ENCODE data around the gene RNF114.
"Not testable (repeated sequence)": the region's sequence is repeated elsewhere in the genome, so short reads cannot be mapped to it uniquely, and the experiment has no call there.

RNF114 gene, protein sequence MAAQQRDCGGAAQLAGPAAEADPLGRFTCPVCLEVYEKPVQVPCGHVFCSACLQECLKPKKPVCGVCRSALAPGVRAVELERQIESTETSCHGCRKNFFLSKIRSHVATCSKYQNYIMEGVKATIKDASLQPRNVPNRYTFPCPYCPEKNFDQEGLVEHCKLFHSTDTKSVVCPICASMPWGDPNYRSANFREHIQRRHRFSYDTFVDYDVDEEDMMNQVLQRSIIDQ

DNA sequence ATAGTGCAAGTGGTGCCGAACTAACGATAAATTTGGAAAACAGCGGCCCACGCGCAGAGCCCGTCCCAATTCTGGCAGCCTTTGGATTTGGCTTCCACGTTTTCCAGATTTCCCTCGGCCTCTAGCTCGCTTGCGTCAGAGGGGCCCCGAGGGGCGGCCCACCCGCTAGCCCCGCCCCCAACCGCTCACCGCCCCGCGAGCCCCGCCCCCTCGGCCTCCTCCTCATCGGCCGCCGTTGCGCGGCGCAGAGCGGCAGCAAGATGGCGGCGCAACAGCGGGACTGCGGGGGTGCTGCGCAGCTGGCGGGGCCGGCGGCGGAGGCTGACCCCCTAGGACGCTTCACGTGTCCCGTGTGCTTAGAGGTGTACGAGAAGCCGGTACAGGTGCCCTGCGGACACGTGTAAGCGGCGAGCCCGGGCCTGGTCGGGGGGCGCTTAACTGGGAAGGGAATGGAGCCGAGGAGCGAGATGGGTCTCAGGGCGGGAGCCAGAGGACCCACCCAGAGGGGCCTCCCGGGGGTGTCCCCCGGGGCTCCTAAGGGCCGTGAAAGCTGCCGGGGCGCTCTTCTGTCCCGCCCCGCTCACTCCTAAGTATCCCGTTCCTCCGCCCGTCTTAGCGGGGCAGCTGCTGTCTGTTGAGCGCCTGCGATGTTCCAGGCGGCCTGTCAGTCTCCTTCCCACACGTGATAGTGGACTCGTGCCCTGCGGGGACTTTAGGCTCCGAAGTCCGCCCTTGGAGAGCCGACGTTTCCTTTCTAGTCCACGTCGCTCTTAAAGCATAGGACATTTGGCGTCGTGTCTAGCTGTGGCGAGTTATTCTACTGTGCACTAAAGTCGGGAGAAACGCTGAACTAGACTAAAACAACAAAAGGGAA, at the start of gene RNF114:
Gene RNF114 (plus strand): TSS at position 245 of the 874 bp plus-strand sequence. CDS start 16 bp downstream, at position 261.
- peak; percentile 93 for DNase-seq (ENCODE audit: low spot score)

DNA sequence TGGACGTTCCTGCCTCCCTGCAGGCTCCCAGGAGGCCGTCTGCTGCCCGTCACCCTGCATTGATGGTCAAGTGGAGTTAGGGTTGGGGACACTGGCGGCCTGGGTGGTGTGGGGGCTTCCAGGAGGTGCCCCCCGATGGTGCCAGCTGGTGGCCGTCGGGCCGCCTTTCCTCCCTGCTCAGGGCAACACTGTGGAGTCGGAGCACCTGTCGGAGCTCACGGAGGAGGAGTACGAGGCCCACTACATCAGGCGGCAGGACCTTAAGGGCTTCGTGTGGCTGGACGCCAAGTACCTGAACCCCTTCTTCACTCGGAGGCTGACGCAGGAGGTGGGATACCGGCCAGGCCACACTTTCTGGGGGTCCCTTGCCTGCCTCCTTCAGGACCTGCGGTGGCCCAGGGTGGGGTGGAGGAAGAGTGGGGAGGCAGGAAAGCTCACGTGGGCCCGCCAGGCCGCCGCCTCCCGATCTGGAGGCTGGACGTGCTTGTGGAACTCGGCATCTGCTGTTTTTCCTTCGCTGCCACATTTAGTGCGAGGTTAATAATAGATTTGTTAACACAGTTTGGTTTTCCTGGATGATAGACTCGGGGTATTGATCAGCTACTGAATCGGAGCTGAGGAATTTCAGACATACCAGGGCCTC, 49.5 kb upstream of the RNF114 start:
- no peak for DNase-seq (ENCODE audit: low spot score)

DNA sequence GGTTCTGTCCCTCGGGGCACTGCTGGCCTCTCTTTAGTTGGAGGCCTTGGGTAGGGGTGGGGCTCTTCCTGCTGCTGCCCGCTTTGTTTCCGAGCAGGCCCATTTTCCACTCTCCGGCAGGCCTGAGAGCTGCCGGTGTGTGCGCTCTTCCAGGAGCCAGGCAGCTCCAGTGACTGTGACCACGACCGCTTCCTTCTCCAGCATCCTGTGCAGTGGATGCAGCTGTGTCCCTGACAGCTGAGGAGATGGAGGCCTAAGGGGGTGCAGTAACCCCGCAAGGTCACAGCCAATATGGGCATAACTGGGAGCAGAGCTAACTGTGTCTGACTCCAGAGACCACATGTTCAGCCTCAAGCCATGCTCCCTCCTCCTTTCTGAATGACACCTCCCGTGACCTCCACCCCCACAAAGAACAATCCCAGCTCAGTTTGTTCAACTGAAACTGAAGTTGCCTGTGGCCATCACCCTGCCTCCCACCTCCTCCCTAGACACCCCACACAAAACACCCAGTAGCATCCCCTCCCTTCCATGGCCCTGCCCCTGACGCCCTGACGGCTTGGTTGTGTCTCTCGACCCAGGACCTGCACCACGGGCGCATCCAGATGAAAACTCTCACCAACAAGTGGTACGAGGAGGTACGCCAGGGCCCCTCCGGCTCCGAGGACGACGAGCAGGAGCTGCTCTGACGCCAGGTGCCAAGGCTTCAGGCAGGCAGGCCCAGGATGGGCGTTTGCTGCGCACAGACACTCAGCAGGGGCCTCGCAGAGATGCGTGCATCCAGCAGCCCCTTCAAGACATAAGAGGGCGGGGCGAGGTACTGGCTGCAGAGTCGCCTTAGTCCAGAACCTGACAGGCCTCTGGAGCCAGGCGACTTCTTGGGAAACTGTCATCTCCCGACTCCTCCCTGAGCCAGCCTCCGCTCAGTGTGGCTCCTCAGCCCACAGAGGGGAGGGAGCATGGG, 48.7 kb upstream of the RNF114 start:
- no peak for DNase-seq (ENCODE audit: low spot score)

DNA sequence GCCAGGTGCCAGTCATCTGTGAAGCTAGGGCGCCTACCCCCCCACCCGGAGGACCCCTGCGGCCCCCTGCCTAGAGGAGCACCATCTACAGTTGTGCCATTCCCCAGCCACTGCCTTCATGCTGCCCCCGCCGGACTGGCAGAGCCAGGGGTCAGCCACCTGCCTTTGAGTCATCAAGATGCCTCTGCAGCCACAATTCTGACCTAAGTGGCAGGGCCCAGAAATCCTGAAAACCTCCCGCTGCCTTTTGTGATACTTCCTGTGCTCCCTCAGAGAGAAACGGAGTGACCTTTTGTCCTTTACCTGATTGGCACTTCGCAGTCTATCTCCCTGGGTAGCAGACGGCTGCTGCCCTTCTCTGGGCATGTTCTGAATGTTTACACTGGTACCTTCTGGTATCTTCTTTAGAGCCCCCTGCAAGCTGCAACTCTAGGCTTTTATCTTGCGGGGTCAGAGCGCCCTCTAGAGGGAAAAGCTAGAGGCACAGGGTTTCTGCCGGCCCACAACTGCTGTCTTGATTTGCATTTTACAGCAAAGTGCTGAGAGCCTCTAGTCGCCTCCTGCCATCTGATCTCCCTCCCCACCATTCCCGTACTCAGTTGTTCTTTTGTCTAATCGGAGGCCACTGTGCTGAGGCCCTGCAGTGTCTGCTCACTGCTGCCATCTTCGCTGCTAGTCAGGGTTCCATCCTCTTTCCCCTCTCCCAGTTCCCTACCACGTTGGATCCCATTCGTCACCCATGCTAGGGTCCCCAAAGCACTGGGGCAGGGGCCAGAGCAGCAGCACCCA, 47.8 kb upstream of the RNF114 start:
- DNase-seq (ENCODE audit: low spot score): peak; percentile 25

DNA sequence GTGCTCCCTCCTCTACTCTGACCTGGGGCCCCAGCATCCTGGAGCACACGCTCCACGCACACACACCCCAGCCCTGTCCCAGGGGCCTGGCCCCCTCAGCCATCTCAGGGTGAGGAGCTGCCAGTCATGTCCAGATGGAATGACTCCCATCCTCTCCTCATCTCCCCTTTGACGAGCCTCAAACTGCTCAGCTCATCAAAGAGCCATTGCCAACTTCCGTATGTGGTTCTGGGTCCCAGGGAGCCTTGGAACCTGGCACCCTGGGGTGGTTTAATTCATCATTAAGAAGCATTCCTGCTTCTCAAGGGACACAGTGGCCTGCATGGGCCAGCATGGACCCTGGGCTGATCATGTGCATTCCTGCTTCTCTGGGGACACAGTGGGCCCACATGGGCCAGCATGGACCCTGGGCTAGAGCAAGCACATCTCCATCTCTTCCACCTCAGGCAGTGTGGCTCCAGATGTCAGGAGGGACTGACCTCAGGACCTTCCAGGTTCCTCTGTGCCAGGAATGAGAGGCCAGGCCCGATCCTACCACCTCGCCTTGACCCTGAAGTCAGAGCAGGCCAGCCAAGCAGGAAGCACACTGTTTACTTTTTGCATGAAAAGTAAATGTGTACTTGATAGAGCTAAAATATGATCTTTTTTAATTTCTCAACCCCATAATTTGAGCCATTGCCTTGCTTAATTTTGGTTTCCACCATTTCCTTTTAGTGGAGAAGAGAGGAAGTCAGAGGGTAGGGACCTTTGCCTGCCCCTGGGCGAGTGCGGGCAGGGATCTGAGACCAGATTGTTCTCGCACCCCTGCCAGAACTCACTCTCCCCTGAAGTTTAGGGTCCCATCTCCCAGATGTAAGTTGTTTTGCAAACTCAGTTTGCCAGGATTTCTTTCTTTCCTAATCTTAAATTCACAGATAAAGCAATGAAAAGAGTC, 46.9 kb upstream of the RNF114 start:
- no peak for DNase-seq (ENCODE audit: low spot score)

DNA sequence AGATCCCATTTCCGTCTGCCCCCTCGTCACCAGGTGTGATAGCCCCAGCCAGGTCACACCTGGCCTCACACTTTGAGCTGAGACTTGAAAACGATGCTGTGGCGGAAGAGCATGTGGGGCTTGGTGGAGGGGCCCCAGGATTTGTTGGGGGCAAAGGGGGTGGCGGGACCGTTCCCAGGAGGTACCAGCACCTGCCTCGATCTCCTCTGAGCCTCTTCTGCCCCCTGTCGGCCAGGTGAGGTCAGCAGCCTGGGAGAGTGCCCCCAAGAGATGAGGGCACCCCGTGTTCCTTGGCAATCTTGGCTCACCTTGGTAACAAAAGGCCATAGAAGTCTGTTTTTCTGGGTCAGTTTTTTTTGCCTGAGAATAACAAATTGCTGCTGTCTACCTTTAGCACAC, 46.3 kb upstream of the RNF114 start:
- no peak for DNase-seq (ENCODE audit: low spot score)

DNA sequence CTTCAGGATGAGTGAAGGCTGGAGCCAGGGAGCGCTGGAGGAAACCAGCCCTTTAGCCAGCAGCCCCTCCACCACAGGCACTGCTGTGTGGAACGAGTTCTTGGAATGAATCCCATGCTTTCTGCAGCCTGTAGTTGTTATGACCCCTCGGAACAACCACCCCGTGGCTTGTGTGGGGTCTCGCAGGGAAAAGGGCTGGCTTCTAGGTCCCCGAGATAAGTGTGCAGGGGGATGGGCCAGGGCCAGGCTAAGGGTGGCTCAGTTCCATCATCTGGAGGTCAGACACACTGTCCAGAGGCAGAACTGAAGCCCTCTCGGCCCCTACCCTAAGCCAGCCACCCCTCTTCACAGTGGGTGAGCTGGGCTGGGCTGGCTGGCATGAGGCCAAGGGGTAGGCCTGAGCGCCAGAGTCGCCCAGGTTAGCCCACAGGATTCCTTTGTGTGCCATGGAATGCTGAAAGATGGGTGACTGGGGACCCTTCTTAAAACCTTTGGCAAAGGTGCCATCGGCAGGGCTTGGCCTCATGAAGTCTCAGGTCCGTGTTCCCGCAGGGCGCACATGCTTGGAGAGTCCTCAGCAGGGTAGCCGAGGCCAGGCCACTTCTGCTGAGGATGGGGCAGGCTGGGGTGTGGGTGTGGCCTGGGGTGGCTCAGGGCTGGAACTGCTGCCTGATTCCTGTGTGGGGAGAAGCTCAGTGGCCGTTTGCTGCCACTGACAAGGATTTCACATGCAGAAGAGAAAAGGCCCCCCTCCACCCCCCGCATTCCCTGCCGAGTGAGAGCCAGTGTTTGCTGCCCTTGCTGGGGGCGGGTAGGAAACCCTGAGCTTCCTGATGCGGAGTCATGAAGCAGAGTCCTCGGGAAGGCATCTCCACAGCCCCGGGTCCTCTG, 45.5 kb upstream of the RNF114 start:
- no peak for DNase-seq (ENCODE audit: low spot score)

DNA sequence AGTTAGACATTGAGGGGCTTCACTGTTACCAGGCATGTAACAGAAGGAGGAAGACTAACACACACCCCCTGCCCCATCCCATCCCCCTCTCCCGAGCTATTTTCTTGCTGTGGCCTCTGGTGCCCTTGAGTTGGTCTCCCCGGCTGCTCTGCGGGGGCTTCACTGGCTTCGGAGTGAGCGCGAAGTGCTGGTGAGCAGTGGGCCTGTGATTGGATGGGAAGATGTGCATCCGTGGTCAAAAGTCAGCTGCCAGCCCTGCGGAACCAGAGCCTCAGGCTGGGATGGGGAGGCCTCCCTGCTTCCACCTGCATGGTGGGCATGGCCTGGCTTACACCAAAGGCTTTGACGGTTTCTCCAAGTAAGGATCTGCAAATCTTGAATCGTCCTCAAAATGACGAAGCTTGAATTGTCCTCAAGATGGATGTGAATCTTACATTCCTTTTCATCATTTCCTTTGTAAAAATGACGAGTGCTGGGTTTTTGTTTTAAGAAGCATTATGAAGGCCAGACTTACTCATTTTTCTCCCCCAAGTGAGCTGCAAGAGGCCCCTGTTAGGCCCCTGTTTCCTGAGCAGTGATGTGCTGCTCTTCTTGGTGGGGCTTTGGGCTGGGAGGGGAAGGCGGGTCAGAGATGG, 44.6 kb upstream of the RNF114 start:
- DNase-seq (ENCODE audit: low spot score): no peak

DNA sequence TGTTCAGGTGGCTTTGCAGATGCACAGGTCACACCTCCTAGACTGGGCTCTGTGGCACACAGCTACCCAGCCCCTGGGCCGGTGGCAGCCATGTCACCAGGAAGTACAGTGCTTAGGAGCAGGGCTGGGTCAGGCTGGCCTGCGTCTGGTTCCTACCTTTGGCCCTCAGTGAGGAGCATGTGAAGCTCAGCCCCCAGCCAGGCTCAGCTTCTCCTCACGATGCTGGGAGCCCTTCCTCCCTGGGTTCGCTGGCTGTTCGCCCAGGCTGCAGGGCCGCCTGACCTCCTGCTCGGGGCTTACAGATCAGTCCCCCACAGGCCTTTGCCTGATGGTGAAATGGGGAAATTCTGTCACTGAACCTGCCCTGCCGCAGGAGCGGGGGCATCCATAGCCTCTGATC, 43.9 kb upstream of the RNF114 start:
- no peak for DNase-seq (ENCODE audit: low spot score)

DNA sequence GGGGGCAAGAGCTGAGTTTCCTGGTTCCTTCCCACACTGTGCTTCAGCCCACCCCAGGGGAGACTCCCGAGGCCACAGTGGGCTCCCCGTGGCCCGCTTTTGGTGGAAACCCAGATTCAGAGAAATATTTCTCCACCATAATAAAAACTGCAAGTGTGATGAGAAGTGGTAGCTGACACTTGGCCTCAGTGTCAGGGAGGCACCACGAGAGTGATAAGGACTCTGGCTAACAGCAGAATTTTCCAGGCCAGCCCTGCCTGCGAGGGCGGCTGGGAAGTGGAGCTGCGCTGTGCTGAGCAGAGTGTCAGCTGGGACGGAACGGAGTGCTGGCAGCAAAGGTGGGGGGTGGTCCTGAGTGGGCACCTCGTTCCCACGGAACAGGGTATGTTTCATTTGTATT, 43.4 kb upstream of the RNF114 start:
- DNase-seq (ENCODE audit: low spot score): no peak

DNA sequence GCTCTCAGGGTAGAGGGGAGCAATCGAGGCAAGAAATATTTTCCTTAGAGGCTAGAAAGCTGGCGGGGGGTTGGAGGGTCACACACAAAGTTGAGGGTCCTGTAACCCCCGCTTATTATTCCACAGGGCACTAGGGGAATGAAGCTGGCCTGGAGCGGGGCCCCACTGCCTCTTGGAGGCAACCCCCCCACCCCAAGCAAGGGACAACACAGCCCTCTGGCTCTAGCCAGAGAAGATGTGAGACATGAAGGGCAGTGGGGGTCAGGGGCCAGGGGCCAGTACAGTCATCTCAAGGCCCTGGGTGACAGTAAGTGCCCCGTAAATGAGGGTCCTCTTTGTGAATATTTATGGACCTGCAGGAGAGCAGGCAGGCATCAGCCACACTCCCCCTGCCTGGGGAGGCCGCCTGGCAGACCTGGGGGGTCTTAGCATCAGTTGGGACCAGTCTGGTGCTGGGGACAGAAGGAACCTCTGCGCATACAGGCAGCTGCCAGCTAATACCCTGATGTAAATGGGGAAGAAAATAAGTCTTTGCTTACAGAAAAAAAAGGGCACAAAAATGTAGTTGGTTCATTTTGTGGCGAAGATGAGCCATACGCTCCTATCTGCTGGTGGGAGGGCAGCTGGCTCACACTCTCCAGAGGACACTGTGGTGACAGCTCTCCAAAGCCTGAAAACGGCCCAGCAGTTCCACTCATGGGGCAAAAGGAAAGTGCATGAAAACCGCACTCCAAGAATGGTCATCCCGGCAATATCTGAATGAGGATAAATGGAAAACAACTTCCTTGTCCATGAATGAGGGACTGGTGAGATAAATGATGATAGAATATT, 42.7 kb upstream of the RNF114 start:
- no peak for DNase-seq (ENCODE audit: low spot score)

DNA sequence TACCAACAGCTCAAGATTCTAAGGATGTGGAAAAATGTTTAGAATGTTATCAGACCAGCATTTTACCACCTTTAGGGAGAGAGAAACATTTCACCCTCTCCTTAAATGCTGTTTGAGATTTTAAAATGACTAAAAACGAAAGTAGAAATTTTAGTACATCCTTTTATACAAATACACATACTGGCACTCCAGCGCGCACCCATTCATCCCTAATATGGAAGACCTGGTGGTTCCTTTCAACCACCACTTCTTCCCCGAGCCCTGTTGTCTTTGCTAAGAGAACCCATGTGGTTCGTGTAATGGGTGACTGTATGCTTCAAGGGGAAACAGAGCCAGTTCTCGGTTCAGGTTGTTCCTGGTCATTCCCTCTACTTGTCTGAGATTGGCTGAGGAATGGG, 42.1 kb upstream of the RNF114 start:
- DNase-seq (ENCODE audit: low spot score): no peak

DNA sequence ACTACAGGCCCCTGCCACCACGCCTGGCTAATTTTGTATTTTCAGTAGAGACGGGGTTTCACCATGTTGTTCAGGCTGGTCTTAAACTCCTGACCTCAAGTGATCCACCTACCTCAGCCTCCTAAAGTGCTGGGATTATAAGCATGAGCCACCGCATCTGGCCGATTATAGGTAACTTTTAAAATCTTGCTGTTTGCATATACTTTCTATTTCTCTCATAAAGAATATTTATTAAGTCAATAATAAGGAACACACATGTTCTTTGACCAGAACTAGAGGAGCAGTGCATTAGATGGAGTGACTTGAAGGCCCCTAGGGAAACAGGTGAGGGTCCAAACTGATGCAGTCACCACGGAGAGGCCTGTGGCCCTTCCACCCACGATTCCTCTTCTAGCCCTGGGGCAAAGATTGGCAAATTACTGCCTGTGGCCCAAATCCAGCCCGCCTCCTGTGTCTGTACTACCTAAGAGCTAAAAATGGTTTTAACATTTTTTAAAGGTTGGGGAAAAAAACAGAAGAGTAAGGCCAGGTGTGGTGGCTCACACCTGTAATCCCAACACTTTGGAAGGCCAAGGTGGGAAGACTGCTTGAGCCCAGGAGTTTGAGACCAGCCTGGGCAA, 40.6 kb upstream of the RNF114 start:
- DNase-seq (ENCODE audit: low spot score): not testable (repeated sequence)

DNA sequence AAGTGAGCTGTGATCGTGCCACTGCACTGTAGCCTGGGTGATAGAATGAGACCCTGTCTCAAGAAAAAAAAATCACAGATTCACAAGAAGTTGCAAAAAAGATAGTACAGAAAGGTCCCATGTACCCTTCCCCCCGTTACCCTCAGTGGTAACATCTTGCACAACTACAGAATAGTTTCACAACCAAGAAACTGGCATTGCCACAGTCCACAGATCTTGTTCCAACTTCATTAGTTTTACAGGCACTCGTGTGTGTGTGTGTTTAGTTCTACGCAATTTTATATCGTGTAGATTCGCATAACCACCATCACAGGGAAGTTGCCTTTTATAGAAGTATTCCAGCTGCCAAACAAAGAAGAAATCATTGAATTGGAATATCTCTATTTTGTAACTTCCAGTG, 40.0 kb upstream of the RNF114 start:
- DNase-seq (ENCODE audit: low spot score): no peak

DNA sequence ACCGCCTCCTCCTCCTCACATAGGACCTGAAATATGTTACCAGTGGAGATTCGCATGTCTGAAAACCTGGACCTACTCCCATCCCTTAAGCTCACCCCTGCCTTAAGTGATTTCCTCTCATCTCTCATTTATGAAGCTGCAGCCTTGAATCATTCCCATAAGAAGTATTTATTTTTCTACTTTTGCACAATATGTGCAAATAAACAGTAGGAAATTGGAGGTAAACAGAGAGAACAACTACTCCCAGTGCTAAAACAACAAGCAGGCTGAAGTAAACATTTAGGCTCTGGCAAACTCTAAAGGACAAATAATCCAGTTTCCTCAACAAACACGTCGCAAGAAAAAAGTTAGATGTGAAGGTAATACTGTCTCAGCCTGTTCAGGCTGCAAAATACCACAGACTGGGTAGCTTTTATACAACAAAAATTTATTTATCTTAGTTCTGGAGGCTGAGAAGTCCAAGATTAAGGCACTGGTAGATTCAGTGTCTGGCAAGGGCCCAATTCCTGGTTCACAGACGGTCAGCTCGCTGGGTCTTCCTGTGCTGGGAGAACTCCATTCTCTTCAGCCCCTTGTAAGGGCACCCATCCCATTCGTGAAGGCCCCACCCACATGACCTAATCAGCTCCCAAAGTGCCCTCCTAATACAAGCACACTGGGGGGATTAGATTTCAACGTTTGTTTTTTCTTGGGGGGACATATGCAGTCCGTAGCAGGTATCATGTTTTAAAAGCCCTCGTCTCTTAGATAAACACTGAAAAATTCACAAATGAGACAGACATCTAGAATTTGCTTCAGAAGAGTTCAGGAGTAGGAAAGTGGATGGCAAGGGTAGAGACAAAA, 36.4 kb upstream of the RNF114 start:
- DNase-seq (ENCODE audit: low spot score): no peak

DNA sequence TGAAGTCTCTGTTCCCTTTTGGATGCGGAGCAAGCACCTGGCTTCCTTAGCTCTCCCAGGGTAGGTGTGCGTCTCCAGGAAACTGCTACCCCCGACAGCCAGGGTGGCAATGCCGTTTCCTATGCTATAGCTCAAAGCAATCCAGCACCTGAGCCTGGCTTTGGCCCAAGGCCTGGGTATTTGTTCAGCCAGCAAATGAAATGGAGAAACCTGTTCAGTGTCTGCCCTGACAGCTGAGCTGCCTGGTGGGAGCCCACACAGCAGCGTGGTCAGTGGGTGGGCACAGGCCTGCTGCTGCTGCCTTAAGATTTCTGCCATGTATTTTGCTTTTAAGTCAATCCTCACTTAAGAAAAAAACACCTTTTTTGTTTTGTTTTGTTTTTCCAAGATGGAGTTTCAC, 34.6 kb upstream of the RNF114 start:
- no peak for DNase-seq (ENCODE audit: low spot score)

All from LoVo (cell line).